Prostate gland (tissue), 2 donors: ENCODE data around the gene TRIP4. TPM values are rescaled to one million over a fixed set of nuclear protein-coding genes. Genes with fewer than 3 reads are reported as not detected.
A peak's percentile ranks its signal among the peaks of the same experiment; 100 is the strongest.

Experiments used
- DNase-seq: peaks from one replicate; pipeline ENCODE4 v3.0.0-alpha.2; 2019; ENCODE audit warnings: low spot score
- H3K27ac ChIP-seq, 2 donors: fragments of 200-600 bp; sonication (generic); 2 replicates each; pipeline ENCODE4 v1.5.1; 2017 to 2019
- H3K27me3 ChIP-seq: fragments of 200-600 bp; sonication (generic); replicated peaks from 2 replicates; pipeline ENCODE4 v1.5.1; 2019; ENCODE audit not compliant: insufficient read depth
- H3K36me3 ChIP-seq, 2 donors: fragments of 200-600 bp; sonication (generic); 1 replicate in 1 of 2; 2 replicates in 1 of 2; pipeline versions ENCODE4 v1.5.1 to v1.8.1; 2017 to 2019
- H3K4me1 ChIP-seq: fragments of 200-600 bp; sonication (generic); replicated peaks from 2 replicates; pipeline ENCODE4 v1.5.1; 2019
- H3K4me3 ChIP-seq, 2 donors: fragments of 200-600 bp; sonication (generic); 2 replicates each; pipeline ENCODE4 v1.5.1; 2017 to 2019
- H3K9me3 ChIP-seq: fragments of 200-600 bp; sonication (generic); 2 replicates; pipeline ENCODE4 v1.5.1; 2017
- POLR2A ChIP-seq: fragments of 450-650 bp; IDR thresholded peaks from one replicate; pipeline ENCODE4 v1.6.1; 2016; ENCODE audit warnings: antibody characterized with exemption, mild to moderate bottlenecking
- POLR2AphosphoS5 ChIP-seq: sonication (generic); formaldehyde crosslinking; IDR thresholded peaks from one replicate; pipeline ENCODE4 v1.6.1; 2017; ENCODE audit warnings: antibody characterized with exemption
- WGBS: methylation state at CpG from one replicate; pipeline ENCODE4 v1.1.5; 2018; 5-methylcytosine and 5-hydroxymethylcytosine counted together
- intact Hi-C: fragments of 100-400 bp; cut with DNase I; formaldehyde crosslinking; loops from one replicate; pipeline ENCODE4 v1.14.2; 2022
- total RNA-seq, 2 donors: library from RNA; depleted of rRNA; stranded (reverse); fragments of >200 nt; gene quantifications; one replicate each; pipeline ENCODE4 v1.1.0, GENCODE V29; 2016
- TF ChIP-seq, protein P1 (sequence below), 4 experiments: fragments of 200-600 bp in 2 of 4; fragments of 450-650 bp in 2 of 4; sonication (generic) in 2 of 4; IDR thresholded peaks; 1 replicate in 3 of 4; 2 replicates in 1 of 4; pipeline ENCODE4 v1.5.1; 2016 to 2019; ENCODE audit warnings: antibody characterized with exemption in 4 of 4, mild to moderate bottlenecking in 2 of 4, moderate library complexity in 2 of 4

Gene TRIP4
- total RNA-seq, 2 donors from 2014 or later: 14.6 to 17.6 TPM

DNA sequence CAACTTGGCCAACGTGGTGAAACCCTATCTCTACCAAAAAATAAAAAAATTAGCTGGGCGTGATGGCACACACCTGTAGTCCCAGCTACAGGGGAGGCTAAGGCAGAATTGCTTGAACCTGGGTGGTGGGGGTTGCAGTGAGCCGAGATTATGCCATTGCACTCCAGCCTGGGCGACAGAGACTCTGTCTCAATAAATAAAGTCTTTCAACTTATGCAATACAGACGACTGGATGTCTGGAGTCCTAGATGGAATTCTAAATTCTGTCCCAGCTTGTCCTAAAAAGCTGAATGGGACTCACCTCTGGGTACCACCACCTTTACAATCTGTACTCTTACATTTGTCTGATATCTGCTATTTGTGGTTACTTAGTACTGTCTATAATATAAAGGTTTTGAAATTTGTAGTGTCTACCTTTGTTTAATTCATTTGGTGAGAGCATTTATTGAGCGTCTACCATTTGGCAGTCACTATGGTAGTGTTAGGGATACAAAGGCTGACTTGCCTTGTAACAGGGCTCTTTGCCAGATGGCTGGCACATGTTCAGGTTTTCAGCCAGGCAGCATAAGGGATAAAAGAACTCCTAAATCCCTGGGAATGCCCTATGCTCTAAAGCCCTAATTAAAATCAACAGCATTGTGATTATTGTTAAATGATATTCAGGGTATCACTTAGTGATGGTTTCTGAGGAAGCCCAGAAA, 65.5 kb downstream of the TRIP4 start:
- Histone ChIP-seq H3K4me3 (no peak overlapping the region), H3K27me3 (no peaks in the 10 kb centered on the region), H3K36me3 (no peaks in the 10 kb centered on the region), H3K9me3 (no peaks in the 10 kb centered on the region), H3K4me1 (no peaks in the 10 kb centered on the region), H3K27ac (peak overlapping the region in 1 of 2 donors; percentile 38)
- DNase-seq: peak; percentile 63
- TF ChIP-seq POLR2AphosphoS5 (no peak), POLR2A (no peak)
- TF ChIP-seq, protein P1, sequence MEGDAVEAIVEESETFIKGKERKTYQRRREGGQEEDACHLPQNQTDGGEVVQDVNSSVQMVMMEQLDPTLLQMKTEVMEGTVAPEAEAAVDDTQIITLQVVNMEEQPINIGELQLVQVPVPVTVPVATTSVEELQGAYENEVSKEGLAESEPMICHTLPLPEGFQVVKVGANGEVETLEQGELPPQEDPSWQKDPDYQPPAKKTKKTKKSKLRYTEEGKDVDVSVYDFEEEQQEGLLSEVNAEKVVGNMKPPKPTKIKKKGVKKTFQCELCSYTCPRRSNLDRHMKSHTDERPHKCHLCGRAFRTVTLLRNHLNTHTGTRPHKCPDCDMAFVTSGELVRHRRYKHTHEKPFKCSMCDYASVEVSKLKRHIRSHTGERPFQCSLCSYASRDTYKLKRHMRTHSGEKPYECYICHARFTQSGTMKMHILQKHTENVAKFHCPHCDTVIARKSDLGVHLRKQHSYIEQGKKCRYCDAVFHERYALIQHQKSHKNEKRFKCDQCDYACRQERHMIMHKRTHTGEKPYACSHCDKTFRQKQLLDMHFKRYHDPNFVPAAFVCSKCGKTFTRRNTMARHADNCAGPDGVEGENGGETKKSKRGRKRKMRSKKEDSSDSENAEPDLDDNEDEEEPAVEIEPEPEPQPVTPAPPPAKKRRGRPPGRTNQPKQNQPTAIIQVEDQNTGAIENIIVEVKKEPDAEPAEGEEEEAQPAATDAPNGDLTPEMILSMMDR (IDR thresholded peaks at IDR 0.05): no peak
- intact Hi-C loops: no loop called here
- WGBS: 43% methylated on average over 6 of the region's 6 CpGs

DNA sequence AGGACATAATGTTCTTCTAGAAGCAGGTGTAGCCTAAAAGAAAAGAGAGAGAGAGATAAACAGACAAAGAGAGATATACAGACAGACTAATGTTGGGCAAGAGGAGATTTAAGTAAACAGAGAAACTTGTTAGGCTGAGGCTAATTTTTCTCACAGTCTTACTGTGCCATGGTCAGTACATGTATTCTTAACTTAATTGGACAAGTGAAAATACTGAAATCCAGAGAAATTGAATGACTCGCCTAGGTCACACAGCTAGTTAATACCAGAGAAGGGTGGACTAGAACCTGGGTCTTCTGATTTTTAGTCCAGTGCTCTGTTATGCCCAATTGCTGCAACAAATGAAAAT, 66.0 kb downstream of the TRIP4 start:
- no peak for DNase-seq
- WGBS: 85% methylated on average over 1 of the region's 1 CpG
- intact Hi-C loops: no loop called here
- Histone ChIP-seq H3K27me3 (no peaks in the 10 kb centered on the region), H3K4me1 (peaks cover 2% of the 10 kb centered on the region), H3K27ac (no peak overlapping the region), H3K36me3 (no peaks in the 10 kb centered on the region), H3K4me3 (no peak overlapping the region), H3K9me3 (no peaks in the 10 kb centered on the region)
- TF ChIP-seq POLR2A (no peak), POLR2AphosphoS5 (no peak)
- TF ChIP-seq, protein P1 (IDR thresholded peaks at IDR 0.05): no peak

DNA sequence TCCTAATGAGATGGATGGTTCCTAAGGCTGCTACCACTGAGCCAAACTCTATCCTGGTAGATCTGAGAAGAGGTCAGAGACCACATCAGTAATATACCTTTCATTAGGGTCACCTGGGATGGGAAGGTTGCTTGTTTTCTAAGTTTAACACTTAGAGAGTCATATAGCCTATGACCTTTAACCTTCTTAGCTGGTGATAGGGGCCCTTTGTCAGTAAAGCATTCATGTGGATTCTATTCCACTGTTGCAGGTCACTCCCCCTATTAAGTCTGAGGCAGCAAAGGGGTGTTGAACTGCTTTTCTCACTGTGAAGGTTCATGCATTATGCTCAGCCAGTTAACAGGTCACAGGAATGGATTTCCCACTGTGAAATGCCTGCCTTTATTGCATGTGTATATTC, 66.6 kb downstream of the TRIP4 start:
- Histone ChIP-seq H3K4me3 (no peak overlapping the region), H3K4me1 (peaks cover 3% of the 10 kb centered on the region), H3K27ac (no peak overlapping the region), H3K27me3 (no peaks in the 10 kb centered on the region), H3K36me3 (no peaks in the 10 kb centered on the region), H3K9me3 (no peaks in the 10 kb centered on the region)
- TF ChIP-seq POLR2A: no peak
- TF ChIP-seq POLR2AphosphoS5: no peak
- TF ChIP-seq, protein P1 (IDR thresholded peaks at IDR 0.05): no peak
- intact Hi-C loops: no loop called here
- DNase-seq: no peak

DNA sequence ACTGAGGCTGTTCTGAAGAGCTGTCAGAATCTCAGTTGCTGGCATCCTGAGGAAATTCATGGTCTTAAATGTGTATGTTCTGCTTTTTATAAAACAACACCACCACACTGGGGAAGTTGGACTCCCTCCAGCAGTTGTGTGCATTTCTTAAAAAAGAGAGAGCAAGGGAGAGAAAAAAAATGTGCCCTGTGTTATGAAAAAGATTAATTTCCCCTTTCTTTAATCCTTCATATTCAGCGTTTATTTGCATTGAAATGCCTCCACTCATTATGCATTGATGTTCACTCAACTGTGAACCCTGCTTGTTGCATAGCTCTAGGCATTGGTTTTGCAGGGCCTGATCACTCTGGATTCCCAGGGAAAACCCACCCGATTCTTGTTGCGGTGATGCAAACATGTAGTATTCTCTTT, 68.3 kb downstream of the TRIP4 start:
- Histone ChIP-seq H3K27ac (peak overlapping the region in 1 of 2 donors; percentile 37), H3K27me3 (no peaks in the 10 kb centered on the region), H3K4me1 (peaks cover 6% of the 10 kb centered on the region), H3K9me3 (no peaks in the 10 kb centered on the region), H3K36me3 (no peaks in the 10 kb centered on the region), H3K4me3 (no peak overlapping the region)
- TF ChIP-seq POLR2A: no peak
- TF ChIP-seq POLR2AphosphoS5: no peak
- TF ChIP-seq, protein P1 (IDR thresholded peaks at IDR 0.05): no peak
- DNase-seq: no peak
- WGBS: 30% methylated on average over 3 of the region's 3 CpGs
- intact Hi-C loops: no loop called here

DNA sequence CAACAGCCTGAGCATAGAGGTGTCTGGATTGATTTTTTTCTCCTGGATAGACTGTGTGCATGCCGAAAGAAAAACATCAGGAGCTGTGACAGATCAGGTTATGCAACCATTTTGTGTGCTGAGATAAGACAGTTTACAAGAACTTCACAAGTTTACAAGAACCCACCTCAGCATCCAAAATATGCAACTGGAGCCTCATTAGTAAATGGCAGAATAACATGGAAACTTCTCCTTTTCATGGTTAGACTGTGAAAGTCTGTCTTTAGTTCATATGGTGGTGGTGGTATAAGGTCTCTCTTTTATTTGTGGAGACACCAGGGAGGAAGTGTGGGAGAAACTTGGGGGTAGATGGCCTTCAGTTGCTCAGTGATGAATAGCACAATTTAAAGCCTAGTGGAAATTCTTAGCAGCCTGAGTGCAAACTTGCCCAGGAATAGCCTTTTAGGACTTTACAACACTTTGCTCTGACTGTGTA, 69.0 kb downstream of the TRIP4 start:
- Histone ChIP-seq H3K27me3 (no peaks in the 10 kb centered on the region), H3K4me3 (no peak overlapping the region), H3K36me3 (no peaks in the 10 kb centered on the region), H3K4me1 (peaks cover 8% of the 10 kb centered on the region), H3K27ac (peak overlapping the region; percentile 24 to 37), H3K9me3 (no peaks in the 10 kb centered on the region)
- peak; percentile 10 for DNase-seq
- TF ChIP-seq, protein P1 (IDR thresholded peaks at IDR 0.05): no peak
- TF ChIP-seq POLR2AphosphoS5 (peak; percentile 33), POLR2A (no peak)
- intact Hi-C loops: no loop called here
- 6% methylated on average over 1 of the region's 1 CpG for WGBS
